HUES48 (cell line): ENCODE data around the gene EIF2B4.

Source experiments
- H3K27ac ChIP-seq: one replicate; pipeline ENCODE4 v1.7.0; 2013; ENCODE audit warnings: low read depth, low read length, inconsistent platforms
- H3K27me3 ChIP-seq: 2 replicates; pipeline ENCODE4 v1.6.1; 2013; ENCODE audit warnings: mild to moderate bottlenecking, low read length; ENCODE audit not compliant: control insufficient read depth, insufficient read depth
- H3K36me3 ChIP-seq: 2 replicates; pipeline ENCODE4 v1.6.1; 2013; ENCODE audit warnings: low read length; ENCODE audit not compliant: control insufficient read depth, insufficient read depth
- H3K4me1 ChIP-seq: 2 replicates; pipeline ENCODE4 v1.6.1; 2013; ENCODE audit warnings: mild to moderate bottlenecking, low read length; ENCODE audit not compliant: control insufficient read depth, insufficient read depth
- H3K4me3 ChIP-seq: 2 replicates; pipeline ENCODE4 v1.5.1; 2013; ENCODE audit warnings: mild to moderate bottlenecking, low read depth, low read length
- H3K9ac ChIP-seq: 2 replicates; pipeline ENCODE4 v1.6.1; 2013; ENCODE audit warnings: mild to moderate bottlenecking, low read depth, low read length, moderate library complexity
- H3K9me3 ChIP-seq: 2 replicates; pipeline ENCODE4 v1.6.1; 2013; ENCODE audit warnings: low read length; ENCODE audit not compliant: control insufficient read depth, insufficient read depth

Gene EIF2B4

GRCh38 chr2:27376151-27376865 is 6.2 kb upstream of the EIF2B4 start:
- H3K9me3 ChIP-seq: no peaks in the 10 kb centered on the region
- no peak overlapping the region for H3K4me3 ChIP-seq
- H3K4me1 ChIP-seq: peaks cover 13% of the 10 kb centered on the region
- no peaks in the 10 kb centered on the region for H3K27me3 ChIP-seq
- H3K36me3 ChIP-seq: peaks cover 69% of the 10 kb centered on the region
- H3K27ac ChIP-seq: no peak overlapping the region
- H3K9ac ChIP-seq: no peak overlapping the region

GRCh38 chr2:27375513-27376099 is 5.5 kb upstream of the EIF2B4 start:
- no peaks in the 10 kb centered on the region for H3K9me3 ChIP-seq
- peaks cover 66% of the 10 kb centered on the region for H3K36me3 ChIP-seq
- H3K27me3 ChIP-seq: no peaks in the 10 kb centered on the region
- no peak overlapping the region for H3K9ac ChIP-seq
- H3K4me1 ChIP-seq: peaks cover 9% of the 10 kb centered on the region; the same call in 1 of the 2 replicates
- no peak overlapping the region for H3K4me3 ChIP-seq
- no peak overlapping the region for H3K27ac ChIP-seq

- H3K36me3 ChIP-seq: peaks cover 66% of the 10 kb centered on the region
- no peaks in the 10 kb centered on the region for H3K9me3 ChIP-seq
- H3K27me3 ChIP-seq: no peaks in the 10 kb centered on the region
- no peak overlapping the region for H3K4me3 ChIP-seq
- H3K4me1 ChIP-seq: peaks cover 3% of the 10 kb centered on the region; the same call in 1 of the 2 replicates
- no peak overlapping the region for H3K9ac ChIP-seq
- H3K27ac ChIP-seq: no peak overlapping the region
Observed at GRCh38 chr2:27373567-27373966, 3.4 kb upstream of the EIF2B4 start.

- no peaks in the 10 kb centered on the region for H3K27me3 ChIP-seq
- H3K27ac ChIP-seq: no peak overlapping the region
- peaks cover 66% of the 10 kb centered on the region for H3K36me3 ChIP-seq
- H3K9ac ChIP-seq: no peak overlapping the region
- H3K4me3 ChIP-seq: no peak overlapping the region
- no peaks in the 10 kb centered on the region for H3K9me3 ChIP-seq
- H3K4me1 ChIP-seq: peaks cover 3% of the 10 kb centered on the region; the same call in 1 of the 2 replicates
Observed at GRCh38 chr2:27372937-27373336, 2.8 kb upstream of the EIF2B4 start.

- H3K27ac ChIP-seq: peak overlapping the region; percentile 65
- H3K4me3 ChIP-seq: peak overlapping the region; percentile 73
- H3K27me3 ChIP-seq: no peaks in the 10 kb centered on the region
- H3K4me1 ChIP-seq: peaks cover 3% of the 10 kb centered on the region; the same call in 1 of the 2 replicates
- H3K9ac ChIP-seq: peak overlapping the region; percentile 75
- no peaks in the 10 kb centered on the region for H3K9me3 ChIP-seq
- peaks cover 66% of the 10 kb centered on the region for H3K36me3 ChIP-seq
Observed at GRCh38 chr2:27370816-27371620, 880 bp upstream of the EIF2B4 start.

GRCh38 chr2:27369471-27370025 is 590 bp downstream of the EIF2B4 start:
- Histone ChIP-seq H3K9me3 (no peaks in the 10 kb centered on the region), H3K4me1 (peaks cover 3% of the 10 kb centered on the region; the same call in 1 of the 2 replicates), H3K27ac (peak overlapping the region; percentile 77), H3K9ac (peak overlapping the region; percentile 73), H3K4me3 (peak overlapping the region; percentile 73), H3K27me3 (no peaks in the 10 kb centered on the region), H3K36me3 (peaks cover 61% of the 10 kb centered on the region)

- no peaks in the 10 kb centered on the region for H3K4me1 ChIP-seq
Observed at GRCh38 chr2:27363933-27364332, 6.2 kb downstream of the EIF2B4 start.

GRCh38 chr2:27362678-27363420 is 7.3 kb downstream of the EIF2B4 start:
- Histone ChIP-seq H3K4me3 (no peak overlapping the region), H3K9ac (no peak overlapping the region), H3K9me3 (no peaks in the 10 kb centered on the region), H3K4me1 (no peaks in the 10 kb centered on the region), H3K27ac (no peak overlapping the region), H3K36me3 (peaks cover 40% of the 10 kb centered on the region), H3K27me3 (no peaks in the 10 kb centered on the region)

More at GRCh38 chr2:27363933-27364332, 6.2 kb downstream of the EIF2B4 start:
- H3K9me3 ChIP-seq: no peaks in the 10 kb centered on the region
- no peak overlapping the region for H3K27ac ChIP-seq
- no peak overlapping the region for H3K9ac ChIP-seq
- H3K36me3 ChIP-seq: peaks cover 51% of the 10 kb centered on the region
- no peaks in the 10 kb centered on the region for H3K27me3 ChIP-seq
- no peak overlapping the region for H3K4me3 ChIP-seq

- no peaks in the 10 kb centered on the region; the same call in 1 of the 2 replicates for H3K36me3 ChIP-seq
- no peaks in the 10 kb centered on the region for H3K27me3 ChIP-seq
- H3K27ac ChIP-seq: peak within 1 kb of the TSS; percentile 94
- H3K9me3 ChIP-seq: no peaks in the 10 kb centered on the region
- peak within 1 kb of the TSS; percentile 91 for H3K9ac ChIP-seq
- peak within 1 kb of the TSS; percentile 91 for H3K4me3 ChIP-seq
- peaks cover 26% of the 10 kb centered on the region for H3K4me1 ChIP-seq
Observed at GRCh38 chr2:27356382-27357181, 13.6 kb downstream of the EIF2B4 start, which contains the start of gene GTF3C2. Gene GTF3C2 (minus strand): TSS chr2:27356764. CDS start chr2:27343554, 13,210 bp downstream.

- Histone ChIP-seq H3K36me3 (no peaks in the 10 kb centered on the region; the same call in 1 of the 2 replicates), H3K9ac (peak overlapping the region; percentile 91)
Observed at GRCh38 chr2:27356056-27356381, 14.1 kb downstream of the EIF2B4 start.

More at GRCh38 chr2:27356056-27356381, 14.1 kb downstream of the EIF2B4 start:
- peak overlapping the region; percentile 94 for H3K27ac ChIP-seq
- peaks cover 26% of the 10 kb centered on the region for H3K4me1 ChIP-seq
- H3K4me3 ChIP-seq: peak overlapping the region; percentile 91
- H3K9me3 ChIP-seq: no peaks in the 10 kb centered on the region
- no peaks in the 10 kb centered on the region for H3K27me3 ChIP-seq
